Measurements from ENCODE around the gene CENATAC.

DNA sequence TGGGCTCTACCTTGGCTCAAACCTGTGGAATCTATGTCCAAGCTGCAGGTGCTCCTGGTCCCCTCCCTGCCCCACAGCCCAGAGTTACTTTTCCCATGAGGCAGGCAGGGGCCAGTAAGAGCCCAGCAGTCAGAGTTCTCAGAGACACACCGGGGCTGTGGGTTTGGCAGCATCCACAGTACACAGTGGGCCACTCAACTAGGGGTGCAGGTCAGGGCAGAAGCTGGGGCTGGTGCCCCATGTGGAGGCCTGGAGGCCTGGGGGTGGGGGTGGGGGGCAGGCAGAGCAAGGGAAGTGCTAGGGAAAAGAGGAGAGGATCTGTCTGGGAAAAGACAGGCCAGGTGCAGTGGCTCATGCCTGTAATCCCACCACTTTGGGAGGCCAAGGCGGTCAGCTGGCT, 39.4 kb upstream of the CENATAC start:
- TF ChIP-seq TOX (CRISPR knock-in tag; IDR thresholded peaks at IDR 0.05; ENCODE audit: borderline replicate concordance) (no peak), CSDC2 (CRISPR knock-in tag; IDR thresholded peaks at IDR 0.05) (no peak), BACH2 (CRISPR knock-in tag; IDR thresholded peaks at IDR 0.05; ENCODE audit: borderline replicate concordance) (no peak), SNAI2 (CRISPR knock-in tag; IDR thresholded peaks at IDR 0.05) (no peak), ISL1 (CRISPR knock-in tag; IDR thresholded peaks at IDR 0.05) (no peak)
- TF ChIP-seq, protein P1, sequence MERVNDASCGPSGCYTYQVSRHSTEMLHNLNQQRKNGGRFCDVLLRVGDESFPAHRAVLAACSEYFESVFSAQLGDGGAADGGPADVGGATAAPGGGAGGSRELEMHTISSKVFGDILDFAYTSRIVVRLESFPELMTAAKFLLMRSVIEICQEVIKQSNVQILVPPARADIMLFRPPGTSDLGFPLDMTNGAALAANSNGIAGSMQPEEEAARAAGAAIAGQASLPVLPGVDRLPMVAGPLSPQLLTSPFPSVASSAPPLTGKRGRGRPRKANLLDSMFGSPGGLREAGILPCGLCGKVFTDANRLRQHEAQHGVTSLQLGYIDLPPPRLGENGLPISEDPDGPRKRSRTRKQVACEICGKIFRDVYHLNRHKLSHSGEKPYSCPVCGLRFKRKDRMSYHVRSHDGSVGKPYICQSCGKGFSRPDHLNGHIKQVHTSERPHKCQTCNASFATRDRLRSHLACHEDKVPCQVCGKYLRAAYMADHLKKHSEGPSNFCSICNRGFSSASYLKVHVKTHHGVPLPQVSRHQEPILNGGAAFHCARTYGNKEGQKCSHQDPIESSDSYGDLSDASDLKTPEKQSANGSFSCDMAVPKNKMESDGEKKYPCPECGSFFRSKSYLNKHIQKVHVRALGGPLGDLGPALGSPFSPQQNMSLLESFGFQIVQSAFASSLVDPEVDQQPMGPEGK (CRISPR knock-in tag; IDR thresholded peaks at IDR 0.05; ENCODE audit: borderline replicate concordance): no peak
- TF ChIP-seq, protein P2, sequence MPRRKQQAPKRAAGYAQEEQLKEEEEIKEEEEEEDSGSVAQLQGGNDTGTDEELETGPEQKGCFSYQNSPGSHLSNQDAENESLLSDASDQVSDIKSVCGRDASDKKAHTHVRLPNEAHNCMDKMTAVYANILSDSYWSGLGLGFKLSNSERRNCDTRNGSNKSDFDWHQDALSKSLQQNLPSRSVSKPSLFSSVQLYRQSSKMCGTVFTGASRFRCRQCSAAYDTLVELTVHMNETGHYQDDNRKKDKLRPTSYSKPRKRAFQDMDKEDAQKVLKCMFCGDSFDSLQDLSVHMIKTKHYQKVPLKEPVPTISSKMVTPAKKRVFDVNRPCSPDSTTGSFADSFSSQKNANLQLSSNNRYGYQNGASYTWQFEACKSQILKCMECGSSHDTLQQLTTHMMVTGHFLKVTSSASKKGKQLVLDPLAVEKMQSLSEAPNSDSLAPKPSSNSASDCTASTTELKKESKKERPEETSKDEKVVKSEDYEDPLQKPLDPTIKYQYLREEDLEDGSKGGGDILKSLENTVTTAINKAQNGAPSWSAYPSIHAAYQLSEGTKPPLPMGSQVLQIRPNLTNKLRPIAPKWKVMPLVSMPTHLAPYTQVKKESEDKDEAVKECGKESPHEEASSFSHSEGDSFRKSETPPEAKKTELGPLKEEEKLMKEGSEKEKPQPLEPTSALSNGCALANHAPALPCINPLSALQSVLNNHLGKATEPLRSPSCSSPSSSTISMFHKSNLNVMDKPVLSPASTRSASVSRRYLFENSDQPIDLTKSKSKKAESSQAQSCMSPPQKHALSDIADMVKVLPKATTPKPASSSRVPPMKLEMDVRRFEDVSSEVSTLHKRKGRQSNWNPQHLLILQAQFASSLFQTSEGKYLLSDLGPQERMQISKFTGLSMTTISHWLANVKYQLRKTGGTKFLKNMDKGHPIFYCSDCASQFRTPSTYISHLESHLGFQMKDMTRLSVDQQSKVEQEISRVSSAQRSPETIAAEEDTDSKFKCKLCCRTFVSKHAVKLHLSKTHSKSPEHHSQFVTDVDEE (CRISPR knock-in tag; IDR thresholded peaks at IDR 0.05): no peak

Measured in SK-N-SH treated with all-trans-retinoic acid at 6 μM for 48 hours (cell line).